HepG2 (cell line): Measurements from ENCODE around the gene TLCD1. TPM values are rescaled to one million over a fixed set of nuclear protein-coding genes. Genes with fewer than 3 reads are reported as not detected.
A peak's percentile ranks its signal among the peaks of the same experiment; 100 is the strongest.

Experiments
- EEA1 ChIP-seq: sonication (generic); formaldehyde crosslinking; IDR thresholded peaks from 2 replicates; pipeline ENCODE4 v1.5.1; 2020; ENCODE audit warnings: mild to moderate bottlenecking, missing genetic modification reagents, borderline replicate concordance
- JUN ChIP-seq: sonication (generic); formaldehyde crosslinking; IDR thresholded peaks from 2 replicates; pipeline ENCODE4 v1.4.0; 2020; ENCODE audit warnings: mild to moderate bottlenecking, missing genetic modification reagents
- PCBP2 ChIP-seq: fragments of 200-400 bp; formaldehyde crosslinking; optimal IDR thresholded peaks from 2 replicates; pipeline ENCODE3; 2018; ENCODE audit warnings: low read length, low read depth; ENCODE audit not compliant: poor library complexity, severe bottlenecking
- PLSCR1 ChIP-seq: sonication (generic); formaldehyde crosslinking; IDR thresholded peaks from 2 replicates; pipeline ENCODE4 v1.5.0; 2020; ENCODE audit warnings: missing genetic modification reagents, mild to moderate bottlenecking, borderline replicate concordance
- ZNF281 ChIP-seq: sonication (generic); formaldehyde crosslinking; IDR thresholded peaks from 2 replicates; pipeline ENCODE4 v1.4.0; 2020; ENCODE audit warnings: missing genetic modification reagents, borderline replicate concordance
- ZNF44 ChIP-seq: sonication (generic); formaldehyde crosslinking; IDR thresholded peaks from 2 replicates; pipeline ENCODE4 v1.5.1; 2020; ENCODE audit warnings: mild to moderate bottlenecking, missing genetic modification reagents
- ZNF646 ChIP-seq: sonication (generic); formaldehyde crosslinking; IDR thresholded peaks from 2 replicates; pipeline ENCODE4 v1.9.0; 2021; ENCODE audit warnings: mild to moderate bottlenecking, missing genetic modification reagents
- ZNF766 ChIP-seq: sonication (generic); formaldehyde crosslinking; IDR thresholded peaks from 2 replicates; pipeline ENCODE4 v1.5.0; 2020; ENCODE audit warnings: missing genetic modification reagents, borderline replicate concordance
- ZSCAN25 ChIP-seq: sonication (generic); formaldehyde crosslinking; IDR thresholded peaks from 2 replicates; pipeline ENCODE4 v1.8.0; 2022; ENCODE audit warnings: mild to moderate bottlenecking, missing genetic modification reagents
- polyA plus RNA-seq, 8 experiments: library from polyadenylated mRNA; depleted of rRNA in 3 of 8; stranded (reverse) in 7 of 8; unstranded in 1 of 8; fragments of >200 nt; fragmentation: Illumina TruSeq in 4 of 8; extraction: Trizol in 4 of 8; gene quantifications; 2 replicates each; pipeline versions ENCODE4 v1.2.1 to v1.2.3, GENCODE V29; 2011 to 2016; ENCODE audit warnings: low read depth in 4 of 8, missing spikeins in 1 of 8, mixed read lengths in 1 of 8; ENCODE audit not compliant: insufficient read depth in 1 of 8
- total RNA-seq, 5 experiments: library from RNA; depleted of rRNA; stranded (reverse); fragments of >200 nt; fragmentation: Illumina TruSeq; extraction: Trizol; gene quantifications; 2 replicates each; pipeline ENCODE4 v1.2.3, GENCODE V29; 2016; ENCODE audit warnings: low read depth in 1 of 5

The TLCD1 gene
- total and polyA plus RNA-seq, 2 of the 13 experiments (the other 11 are each of a cell fraction or from before 2014, with no cell fraction given): 14.9 to 19.6 TPM

- TF ChIP-seq ZNF281 (CRISPR knock-in tag) (no peak), PLSCR1 (CRISPR knock-in tag) (no peak), ZNF44 (CRISPR knock-in tag) (no peak), ZNF646 (CRISPR knock-in tag) (no peak), JUN (CRISPR knock-in tag) (no peak), PCBP2 (no peak), ZNF766 (CRISPR knock-in tag) (no peak), EEA1 (CRISPR knock-in tag) (peak; percentile 38; the same call in 1 of the 2 replicates), ZSCAN25 (CRISPR knock-in tag) (no peak)
These were observed 17.4 kb upstream of the TLCD1 start, which contains the start of gene TRAF4 (continued) for GRCh38 chr17:28743243-28744103.
